GM12865 (cell line): Measurements from ENCODE around the gene CDC16.

Experiments
- DNase-seq: peaks from one replicate; pipeline ENCODE4 v3.0.0; 2010; ENCODE audit warnings: low read depth
- H3K4me3 ChIP-seq: 2 replicates; pipeline ENCODE4 v1.5.1; 2011; ENCODE audit warnings: mild to moderate bottlenecking, low read depth, low read length, control low read depth
- CTCF ChIP-seq: IDR thresholded peaks from 2 replicates; pipeline ENCODE4 v1.5.1; 2011; ENCODE audit warnings: low read length, control low read depth, low read depth, inconsistent platforms; ENCODE audit not compliant: insufficient read depth; ENCODE audit errors: missing control alignments

CDC16 gene

GRCh38 chr13:114200399-114200911 is 34.2 kb upstream of the CDC16 start:
- no peak overlapping the region for H3K4me3 ChIP-seq
- DNase-seq = no peak
- TF ChIP-seq CTCF = no peak

DNA sequence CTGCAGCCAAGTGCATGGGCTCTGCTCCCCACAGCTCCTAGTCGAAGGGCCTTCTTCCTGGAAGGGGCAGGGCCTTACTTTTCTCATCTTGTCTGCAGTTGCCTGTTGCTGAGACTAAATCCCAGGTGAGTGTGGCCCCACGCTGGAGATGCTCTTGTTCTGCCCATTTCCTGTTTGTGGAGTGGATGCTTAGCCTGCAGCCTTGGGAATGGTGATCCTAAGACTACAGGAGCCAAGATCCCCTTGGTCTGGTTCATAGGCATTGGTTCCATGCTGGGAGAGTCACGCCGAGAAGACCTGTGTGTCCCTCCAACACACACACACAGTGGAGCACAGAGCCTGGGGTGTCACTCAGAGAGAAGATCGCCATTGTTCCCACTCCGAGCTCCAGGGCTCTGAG is 32.1 kb upstream of the CDC16 start:
- DNase-seq = no peak
- no peak overlapping the region for H3K4me3 ChIP-seq
- no peak for TF ChIP-seq CTCF

- no peak for DNase-seq
- no peak for TF ChIP-seq CTCF
- no peak overlapping the region for H3K4me3 ChIP-seq
These were observed 31.2 kb upstream of the CDC16 start for GRCh38 chr13:114203536-114203935.

GRCh38 chr13:114204894-114205293 is 29.8 kb upstream of the CDC16 start:
- no peak for DNase-seq
- H3K4me3 ChIP-seq = no peak overlapping the region
- TF ChIP-seq CTCF = no peak

GRCh38 chr13:114208134-114208533 is 26.6 kb upstream of the CDC16 start:
- no peak for TF ChIP-seq CTCF
- DNase-seq = no peak
- no peak overlapping the region for H3K4me3 ChIP-seq

- H3K4me3 ChIP-seq = no peak overlapping the region
- TF ChIP-seq CTCF = no peak
- no peak for DNase-seq
These were observed 23.1 kb upstream of the CDC16 start for GRCh38 chr13:114211446-114212157.

- no peak for DNase-seq
- no peak overlapping the region for H3K4me3 ChIP-seq
- no peak for TF ChIP-seq CTCF
These were observed 22.6 kb upstream of the CDC16 start for GRCh38 chr13:114212158-114212495.
